K562 (cell line): ENCODE results near the gene SAMD13. TPM values are rescaled to one million over a fixed set of nuclear protein-coding genes. Genes with fewer than 3 reads are reported as not detected.

ENCODE experiments used
- ATAC-seq: fragments of 200-7000 bp; cut with Tn5 transposase; 3 replicates; pipeline ENCODE4 v1.9.1; 2020; ENCODE audit warnings: moderate library complexity
- BruUV-seq: library from RNA; stranded (reverse); fragments of 400-500 nt; replicated peaks from 2 replicates; lab custom pipeline; 2021; lab: Mats Ljungman, UMichigan
- CTCF ChIA-PET: fragments of 300-600 bp; formaldehyde crosslinking; extraction: SDS; loops from one replicate; lab custom pipeline; 2021; ENCODE audit warnings: low intra/inter-chr PET ratio; lab: Yijun Ruan, JAX
- POLR2A ChIA-PET: fragments of 300-600, 350-650 bp; sonication (Branson Sonifier 250); formaldehyde crosslinking; extraction: SDS; loops from one replicate; lab custom pipeline; 2021; ENCODE audit warnings: antibody characterized with exemption, inconsistent platforms; lab: Yijun Ruan, JAX
- DNase-seq, 4 experiments: peaks; one replicate each; pipeline versions ENCODE4 v3.0.0 to v3.0.0-alpha.2; 2011 to 2018; ENCODE audit warnings: low spot score in 3 of 4, mixed read lengths in 3 of 4; ENCODE audit errors: extremely low read depth in 1 of 4
- FAIRE-seq: peaks from 2 replicates; lab custom pipeline; 2011; peaks lifted over from hg19 to GRCh38; lab: Jason Lieb, UNC
- H2AFZ ChIP-seq: 2 replicates; pipeline ENCODE4 v1.6.0; 2011; ENCODE audit warnings: low read depth, low read length, control low read depth, inconsistent platforms
- H3K27ac ChIP-seq: fragments of 200-600 bp; 3 replicates; pipeline ENCODE4 v1.8.0; 2011; ENCODE audit warnings: low read depth, mild to moderate bottlenecking, control low read depth, inconsistent platforms, low read length, moderate library complexity, mixed read lengths; ENCODE audit errors: extremely low read depth
- H3K27me3 ChIP-seq, 2 experiments: fragments of 300-600 bp in 1 of 2; 2 replicates in 1 of 2; 3 replicates in 1 of 2; pipeline versions ENCODE4 v1.6.0 to v1.8.0; 2011; ENCODE audit warnings: inconsistent platforms in 2 of 2, low read length in 2 of 2, mild to moderate bottlenecking in 1 of 2, mixed read lengths in 1 of 2, moderate library complexity in 1 of 2; ENCODE audit not compliant: control insufficient read depth in 2 of 2, insufficient read depth in 2 of 2
- H3K36me3 ChIP-seq: fragments of 300-600 bp; 3 replicates; pipeline ENCODE4 v1.8.0; 2011; ENCODE audit warnings: mild to moderate bottlenecking, low read length, inconsistent platforms; ENCODE audit not compliant: control insufficient read depth, insufficient read depth
- H3K4me1 ChIP-seq, 2 experiments: fragments of 200-600 bp in 1 of 2; replicated peaks in 1 of 2; 2 replicates in 1 of 2; 3 replicates in 1 of 2; pipeline versions ENCODE4 v1.5.1 to v1.8.0; 2011; ENCODE audit warnings: inconsistent platforms in 2 of 2, low read length in 2 of 2, mild to moderate bottlenecking in 1 of 2, mixed read lengths in 1 of 2, moderate library complexity in 1 of 2; ENCODE audit not compliant: control insufficient read depth in 2 of 2, insufficient read depth in 2 of 2
- H3K4me2 ChIP-seq: 2 replicates; pipeline ENCODE4 v1.6.1; 2011; ENCODE audit warnings: low read length, control low read depth, inconsistent platforms, mixed read lengths; ENCODE audit not compliant: insufficient read depth
- H3K4me3 ChIP-seq: fragments of 200-600 bp; sonication (generic), shearing (Covaris generic); 2 replicates; pipeline ENCODE4 v1.5.1; 2016; ENCODE audit warnings: control low read depth, inconsistent platforms
- H3K79me2 ChIP-seq: fragments of 200-600 bp; 3 replicates; pipeline ENCODE4 v1.8.0; 2011; ENCODE audit warnings: low read length, inconsistent platforms; ENCODE audit not compliant: control insufficient read depth, insufficient read depth
- H3K9ac ChIP-seq, 2 experiments: 2 replicates each; pipeline versions ENCODE4 v1.6.0 to v1.6.1; 2011; ENCODE audit warnings: low read depth in 2 of 2, low read length in 2 of 2, control low read depth in 1 of 2, inconsistent platforms in 1 of 2, mild to moderate bottlenecking in 1 of 2, mixed read lengths in 1 of 2; ENCODE audit not compliant: insufficient read depth in 1 of 2
- H3K9me1 ChIP-seq: one replicate; pipeline ENCODE4 v1.6.0; 2011; ENCODE audit warnings: inconsistent platforms, mild to moderate bottlenecking, low read length, moderate library complexity; ENCODE audit not compliant: control insufficient read depth, insufficient read depth
- H3K9me3 ChIP-seq: replicated peaks from 2 replicates; pipeline ENCODE4 v1.5.1; 2011; ENCODE audit warnings: low read depth, low read length, inconsistent platforms; ENCODE audit not compliant: control insufficient read depth, insufficient read depth
- H4K20me1 ChIP-seq: replicated peaks from 2 replicates; pipeline ENCODE4 v1.6.1; 2011; ENCODE audit warnings: low read length, inconsistent platforms, mixed read lengths; ENCODE audit not compliant: control insufficient read depth, insufficient read depth
- ATF3 ChIP-seq, 2 experiments: fragments of 450-650 bp in 1 of 2; sonication (generic) in 1 of 2; formaldehyde crosslinking in 1 of 2; IDR thresholded peaks in 1 of 2; conservative IDR thresholded peaks in 1 of 2; 2 replicates each; pipeline versions ENCODE4 v1.6.1 to v1.8.1; 2016 to 2023; ENCODE audit warnings: mild to moderate bottlenecking in 2 of 2, moderate library complexity in 2 of 2, inconsistent platforms in 1 of 2, missing genetic modification reagents in 1 of 2
- FOXA1 ChIP-seq: fragments of 450-650 bp; IDR thresholded peaks from 2 replicates; pipeline ENCODE4 v1.6.1; 2016; ENCODE audit warnings: mild to moderate bottlenecking, borderline replicate concordance
- ZC3H8 ChIP-seq: fragments of 450-650 bp; IDR thresholded peaks from 2 replicates; pipeline ENCODE4 v1.6.1; 2017
- ZNF436 ChIP-seq: fragments of 250-450, 450-650 bp; sonication (Bioruptor Pico); formaldehyde crosslinking; IDR thresholded peaks from 2 replicates; pipeline ENCODE4 v1.7.0; 2020; ENCODE audit warnings: mild to moderate bottlenecking
- WGBS: fragments of 100-300 bp; shearing (Covaris generic); methylation state at CpG from one replicate; pipeline ENCODE4 v1.1.6; 2016; ENCODE audit warnings: low coverage, mixed read lengths; ENCODE audit not compliant: insufficient coverage; ENCODE audit errors: missing lambda C conversion rate; 5-methylcytosine and 5-hydroxymethylcytosine counted together
- in situ Hi-C: fragments of 300-500 bp; cut with MboI; formaldehyde crosslinking; loops from 4 replicates; pipeline ENCODE4 v1.15.0; 2018; ENCODE audit warnings: inconsistent platforms, mixed read lengths
- intact Hi-C: fragments of 100-400 bp; cut with micrococcal nuclease; formaldehyde crosslinking; loops from 2 replicates; pipeline ENCODE4 v1.14.2; 2022
- polyA plus RNA-seq, 8 experiments: library from polyadenylated mRNA; depleted of rRNA in 4 of 8; stranded (reverse) in 5 of 8; unstranded in 3 of 8; fragments of >200 nt; fragmentation: Nextera tagmentation in 2 of 8; fragmentation: Illumina TruSeq in 1 of 8; extraction: Ambion mirVana in 2 of 8; extraction: Trizol in 1 of 8; gene quantifications; 2 replicates each; pipeline versions ENCODE4 v1.2.1 to v1.2.3, GENCODE V29; 2011 to 2014; ENCODE audit warnings: inconsistent platforms in 1 of 8, missing spikeins in 1 of 8
- total RNA-seq, 7 experiments: library from RNA; depleted of rRNA in 6 of 7; stranded (reverse); fragments of >200 nt in 6 of 7; fragmentation: Illumina TruSeq in 2 of 7; extraction: Trizol in 2 of 7; gene quantifications; 2 replicates each; pipeline versions ENCODE4 v1.2.1 to v1.2.3, GENCODE V29; 2011 to 2021; ENCODE audit warnings: low replicate concordance in 1 of 7

SAMD13 gene
- total and polyA plus RNA-seq, 9 of the 15 experiments (the other 6 are each of a cell fraction or from before 2014, with no cell fraction given) = 0.78 to 2.7 (median 1.00) TPM

DNA sequence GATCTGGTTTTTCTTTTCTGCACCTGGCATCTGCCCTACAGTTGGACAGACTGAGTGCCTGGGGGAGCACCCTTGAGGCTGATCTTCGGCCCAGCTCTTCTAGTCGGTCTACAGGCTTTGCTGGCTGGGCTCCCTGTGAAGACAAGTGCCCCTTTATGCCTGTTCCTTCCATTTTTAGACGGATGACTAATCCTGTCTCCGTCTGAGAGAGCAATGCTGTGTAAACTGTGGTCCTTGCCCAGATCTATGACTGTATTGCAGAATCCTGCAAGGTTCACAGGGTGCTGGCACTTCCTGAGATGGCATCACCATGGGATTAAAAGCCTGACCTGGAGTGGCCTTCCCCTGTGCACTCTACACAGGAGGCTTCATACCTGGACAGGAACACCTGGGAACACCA lies 47.6 kb upstream of the SAMD13 start:
- Histone ChIP-seq H3K79me2 (no peaks in the 10 kb centered on the region), H3K27me3 (no peaks in the 10 kb centered on the region), H3K9ac (no peak overlapping the region), H3K4me2 (no peak overlapping the region), H2AFZ (no peak overlapping the region), H4K20me1 (no peaks in the 10 kb centered on the region), H3K4me1 (no peaks in the 10 kb centered on the region), H3K4me3 (no peak overlapping the region), H3K9me3 (no peaks in the 10 kb centered on the region), H3K27ac (no peak overlapping the region), H3K9me1 (no peaks in the 10 kb centered on the region), H3K36me3 (no peaks in the 10 kb centered on the region)
- TF ChIP-seq FOXA1 = no peak
- TF ChIP-seq ATF3 (IDR thresholded peaks at IDR 0.05) = peak; percentile 20; the same call in 1 of the 2 replicates
- TF ChIP-seq ATF3 (CRISPR knock-in tag; conservative IDR thresholded peaks at IDR 0.05) = no peak
- FAIRE-seq (no peak), ATAC-seq (no peak), DNase-seq (no peak)
- ChIA-PET POLR2A (no interaction called here), CTCF (no interaction called here)
- WGBS = 18% methylated on average over 4 of the region's 4 CpGs
- in situ Hi-C loops (no loop called here), intact Hi-C loops (no loop called here)
- BruUV-seq = no TSS peak

GRCh38 chr1:84254703-84255238 lies 46.7 kb upstream of the SAMD13 start:
- Histone ChIP-seq H3K79me2 (no peaks in the 10 kb centered on the region), H3K27ac (no peak overlapping the region), H3K9me3 (no peaks in the 10 kb centered on the region), H3K9me1 (no peaks in the 10 kb centered on the region), H3K4me3 (no peak overlapping the region), H3K4me2 (no peak overlapping the region), H3K27me3 (no peaks in the 10 kb centered on the region), H3K4me1 (no peaks in the 10 kb centered on the region), H2AFZ (no peak overlapping the region), H3K9ac (no peak overlapping the region), H4K20me1 (no peaks in the 10 kb centered on the region), H3K36me3 (no peaks in the 10 kb centered on the region)
- CTCF ChIA-PET = no interaction called here
- in situ Hi-C loops (no loop called here), intact Hi-C loops (no loop called here)
- BruUV-seq = no TSS peak
- FAIRE-seq (no peak), ATAC-seq (no peak), DNase-seq (no peak)
- no peak for TF ChIP-seq ZNF436
- TF ChIP-seq ZC3H8 = no peak
- POLR2A ChIA-PET = interaction anchor here (1.3 kb wide), 1 partner anchor 11 kb away, joined by 4 read pairs; no protein-coding TSS in a partner anchor
- 32% methylated on average over 2 of the region's 2 CpGs for WGBS
